NCI-H2029 treated with DMSO at 0.1 percent for 48 hours (cell line): ENCODE data around the gene AP2A2.
A peak's percentile ranks its signal among the peaks of the same experiment; 100 is the strongest.

ENCODE experiments used
- DNase-seq: peaks from one replicate; lab custom pipeline; 2025; lab: John Stamatoyannopoulos, UW

AP2A2 gene

DNA sequence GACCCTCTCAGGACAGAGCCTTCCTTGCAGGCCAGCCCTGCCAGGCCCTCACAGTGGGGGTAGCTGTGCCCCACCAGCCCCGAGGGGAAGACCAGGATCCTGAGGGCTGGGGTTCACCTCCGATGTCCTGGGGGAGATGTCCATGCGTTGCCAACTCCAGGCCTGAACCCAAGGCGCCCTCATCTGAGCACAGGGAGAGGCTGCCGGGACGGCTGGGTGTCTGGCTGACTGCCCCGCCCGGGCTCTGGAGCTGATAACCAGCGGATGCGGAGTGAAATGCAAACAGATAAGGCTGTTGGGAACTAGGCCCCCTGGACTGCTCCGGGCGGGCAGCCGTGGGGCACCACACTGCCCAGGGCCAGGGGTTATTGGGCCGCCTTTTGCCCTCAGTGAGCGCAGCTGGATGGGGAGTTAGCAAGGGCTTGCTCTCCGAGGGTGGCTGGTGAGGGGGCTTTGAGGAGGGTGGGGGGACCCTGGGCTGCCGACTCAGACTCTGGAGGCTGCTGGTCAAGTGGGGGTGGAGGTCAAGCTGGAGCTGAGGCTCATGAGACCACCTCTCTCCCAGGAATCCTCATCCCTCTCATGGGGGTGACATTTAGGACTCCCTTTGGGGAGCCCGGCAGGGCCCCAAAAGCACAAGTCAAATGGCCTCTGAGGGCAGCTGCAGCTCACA lies 116.4 kb downstream of the AP2A2 start:
- DNase-seq: no peak

DNA sequence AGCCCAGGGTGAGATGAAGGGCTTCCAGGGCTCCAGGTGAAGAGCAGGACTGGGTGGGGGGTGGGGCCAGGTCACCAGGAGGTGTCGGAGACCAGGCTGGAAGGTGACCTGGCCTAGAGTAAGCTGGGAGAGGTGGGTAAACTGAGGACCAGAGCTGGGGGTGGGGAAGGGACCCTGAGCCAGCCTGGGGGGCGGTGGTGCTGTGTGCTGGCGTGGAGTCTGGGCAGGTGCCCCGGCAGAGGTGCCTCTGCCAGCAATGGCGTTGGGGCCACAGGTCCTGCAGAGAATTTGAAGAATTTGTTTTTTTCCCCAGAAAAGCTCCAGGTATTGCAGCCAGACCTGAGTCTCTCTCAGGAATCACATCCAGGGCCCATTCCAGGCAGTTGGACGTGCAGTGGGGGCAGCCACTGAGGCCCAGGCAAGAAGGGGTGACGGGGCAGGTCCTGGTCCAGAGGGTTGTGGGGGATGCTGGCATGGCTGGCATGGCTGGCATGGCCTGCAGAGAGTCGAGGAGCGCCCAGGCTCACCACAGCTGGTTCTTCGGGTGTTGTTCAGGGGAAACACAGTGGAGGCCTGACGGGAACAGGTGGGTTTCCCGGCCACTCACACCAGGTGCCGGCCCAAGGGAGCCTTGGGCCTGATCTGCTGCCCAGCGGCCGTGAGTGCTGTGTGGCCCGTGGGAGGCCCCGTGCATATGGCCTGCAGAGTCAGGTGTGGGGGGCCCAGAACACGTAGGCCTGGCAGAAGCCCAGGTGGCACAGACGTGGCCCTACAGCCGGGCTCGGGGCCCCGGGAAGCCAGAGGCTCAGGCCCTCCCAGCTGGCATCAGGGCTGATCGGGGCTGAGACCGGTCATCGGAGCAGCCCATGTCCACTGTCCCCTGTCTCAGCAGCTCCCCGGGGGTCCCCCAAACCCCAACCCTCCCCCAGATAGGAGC lies 117.2 kb downstream of the AP2A2 start:
- no peak for DNase-seq

DNA sequence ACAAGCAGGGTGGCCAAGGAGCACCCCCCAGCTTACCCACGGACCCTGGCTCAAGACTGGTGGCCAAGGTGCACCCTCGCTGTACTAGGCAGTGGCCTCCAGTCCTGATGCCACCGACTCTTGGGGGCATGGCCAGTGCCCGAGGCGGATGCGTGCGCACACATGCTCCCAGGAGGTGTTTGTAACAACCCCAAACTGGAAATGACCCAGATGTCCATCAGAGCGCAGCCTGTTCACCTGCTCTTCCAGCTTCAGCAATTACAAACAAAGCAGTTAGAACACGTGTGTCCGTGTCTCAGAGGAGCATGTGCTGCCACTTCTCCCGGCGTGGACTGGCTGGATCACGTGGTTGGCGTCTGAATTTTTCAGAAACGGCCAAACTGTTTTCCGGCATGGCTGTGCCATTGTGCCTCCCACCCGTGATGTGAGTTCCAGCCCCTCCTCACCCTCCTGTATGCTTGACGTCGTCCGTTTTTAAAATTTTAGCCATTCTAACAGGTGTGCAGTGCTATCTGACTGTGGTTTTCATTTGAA lies 118.0 kb downstream of the AP2A2 start:
- no peak for DNase-seq

DNA sequence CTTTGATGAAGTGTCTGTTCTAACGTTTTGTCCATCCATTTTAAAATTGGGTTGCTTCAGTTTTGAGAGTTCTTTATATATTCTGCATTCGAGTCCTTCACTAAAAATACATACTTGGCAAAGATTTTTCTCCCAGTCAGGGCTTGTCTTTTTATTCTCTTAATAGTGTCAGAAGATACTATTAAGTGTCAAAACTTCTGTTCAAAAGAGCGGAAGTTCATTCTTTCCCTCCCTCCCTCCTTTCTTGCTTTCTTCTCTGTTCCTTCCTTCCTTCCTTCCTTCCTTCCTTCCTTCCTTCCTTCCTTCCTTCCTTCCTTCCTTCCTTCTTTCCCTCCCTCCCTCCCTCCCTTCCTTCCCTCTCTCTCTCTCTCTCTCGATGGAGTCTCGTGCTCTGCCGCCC lies 118.5 kb downstream of the AP2A2 start:
- DNase-seq: no peak

DNA sequence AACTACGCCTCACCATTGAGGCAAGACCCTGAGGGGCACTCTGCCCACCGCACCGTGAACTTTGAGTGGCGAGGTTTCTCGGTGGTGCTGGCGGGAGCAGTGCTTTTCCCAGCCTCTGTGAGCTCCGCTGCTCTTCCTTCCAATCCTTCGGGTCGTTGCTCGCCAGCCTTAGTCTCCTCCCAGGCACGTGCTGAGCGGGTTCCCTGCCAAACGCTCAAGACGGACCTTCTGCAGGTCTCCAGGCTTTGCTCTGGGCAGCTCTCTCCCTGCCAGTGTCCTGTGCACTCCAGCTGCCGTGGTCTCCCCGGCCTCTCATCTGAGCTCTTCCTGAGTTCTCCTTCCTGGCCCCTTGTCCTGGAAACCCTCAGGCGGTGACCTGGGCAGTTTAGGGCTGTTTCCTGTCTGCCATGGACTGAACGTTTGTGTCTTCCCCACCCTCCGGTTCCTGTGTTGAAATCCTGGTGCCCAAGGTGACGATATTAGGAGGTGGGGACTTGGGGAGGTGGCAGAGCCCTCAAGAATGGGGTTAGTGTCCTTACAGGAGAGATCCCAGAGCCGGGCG lies 122.0 kb downstream of the AP2A2 start:
- no peak for DNase-seq

DNA sequence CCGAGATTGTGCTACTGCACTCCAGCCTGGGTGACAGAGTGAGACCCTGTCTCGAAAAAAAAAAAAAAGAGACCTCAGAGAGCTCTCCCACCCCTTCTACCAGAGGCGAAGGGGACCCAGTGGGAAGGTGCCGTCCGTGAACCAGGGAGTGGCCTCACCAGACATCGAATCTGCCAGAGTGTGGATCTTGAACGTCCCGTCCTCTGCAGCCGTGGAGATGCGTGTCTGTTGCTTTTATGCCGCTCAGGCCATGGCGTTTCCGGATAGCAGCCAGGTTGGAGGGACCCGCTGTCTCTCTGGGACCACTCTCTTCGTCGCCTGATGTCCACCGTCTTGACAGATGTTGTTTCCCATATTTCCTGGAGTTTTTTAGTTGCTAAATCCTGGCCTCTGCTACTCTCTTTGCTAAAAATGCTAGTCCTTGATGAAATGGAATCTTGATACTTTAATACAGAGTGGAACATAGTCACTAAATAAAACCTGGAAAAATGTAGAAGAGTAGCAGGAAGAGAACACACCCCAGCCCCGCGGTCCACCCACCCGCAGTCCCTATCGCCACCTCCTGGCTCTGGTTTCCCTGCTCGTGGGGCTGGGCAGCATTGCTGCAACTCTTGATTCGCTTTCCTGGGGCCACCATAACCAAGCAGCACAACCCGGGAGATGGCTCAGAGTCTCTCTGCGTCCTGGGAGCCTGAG lies 122.9 kb downstream of the AP2A2 start:
- DNase-seq: no peak

DNA sequence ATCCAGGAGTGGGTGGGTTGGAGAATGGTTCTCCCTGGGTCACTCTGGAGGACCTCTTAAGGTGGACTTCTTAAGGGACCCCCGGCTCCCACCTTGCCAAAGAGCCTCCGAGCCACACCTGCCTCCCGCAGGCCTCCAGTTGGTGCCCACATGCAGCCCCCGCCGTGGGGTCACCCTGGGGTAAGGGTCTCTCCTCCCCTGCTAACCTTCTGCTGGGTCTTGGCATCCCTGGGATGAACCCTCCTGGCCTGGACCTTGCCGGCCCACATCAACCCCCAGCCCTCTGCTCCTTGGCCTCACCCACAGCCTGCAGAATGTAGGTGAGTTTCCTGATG lies 123.4 kb downstream of the AP2A2 start:
- DNase-seq: no peak

DNA sequence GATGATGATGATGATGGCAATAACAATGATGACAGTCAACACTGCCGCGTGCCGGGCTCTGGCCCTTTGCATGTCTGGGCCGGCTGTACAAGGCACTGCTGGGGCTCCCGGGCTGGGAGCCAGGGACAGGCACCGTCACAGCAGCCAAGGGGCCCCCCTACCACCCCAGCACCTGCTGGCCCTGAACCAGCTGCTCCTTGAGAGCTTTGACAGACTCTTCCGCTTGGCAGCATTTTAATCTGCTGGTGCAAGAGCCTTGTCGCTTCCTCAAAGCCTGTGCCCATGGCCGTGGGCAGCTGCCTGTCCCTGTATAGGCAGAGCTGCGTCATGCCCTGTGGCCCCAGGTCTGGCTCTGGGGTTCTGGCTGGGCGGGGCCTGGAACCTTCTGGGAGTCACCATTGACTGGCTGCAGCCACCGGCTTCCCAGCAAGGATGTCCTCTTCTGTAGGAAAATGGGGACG lies 123.8 kb downstream of the AP2A2 start:
- DNase-seq: no peak

DNA sequence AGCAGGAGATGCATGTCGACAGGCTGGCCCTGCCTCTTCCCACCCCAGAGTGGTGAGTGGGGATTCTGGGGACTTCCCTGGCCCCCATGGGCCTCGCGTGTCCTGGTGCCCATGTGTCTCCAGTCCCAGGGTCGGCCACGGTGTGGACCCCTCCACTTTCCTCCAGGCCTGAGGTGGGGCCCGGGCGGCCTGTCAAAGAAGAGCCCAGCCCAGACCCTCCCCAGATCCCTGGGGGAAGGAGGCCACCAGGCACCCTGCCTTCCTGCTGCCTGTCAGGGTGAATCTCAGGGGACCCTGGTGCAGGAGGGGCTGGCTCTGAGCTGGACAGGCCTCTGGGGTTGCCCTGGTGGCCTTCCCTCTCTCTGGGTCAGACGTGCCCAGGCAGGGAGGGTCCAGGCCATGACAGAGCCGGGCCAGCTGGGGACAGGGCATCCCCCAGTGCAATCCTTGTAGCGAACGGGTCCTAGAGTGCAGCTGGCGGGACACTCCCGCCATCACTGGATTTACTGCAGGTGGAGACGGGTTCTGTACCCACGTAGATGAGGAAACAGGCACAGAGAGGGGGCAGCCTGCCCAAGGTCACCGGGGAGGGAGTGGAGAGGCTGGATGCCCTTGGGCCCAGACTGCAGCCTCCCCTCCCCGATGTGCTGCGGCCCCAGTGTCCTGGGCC lies 124.4 kb downstream of the AP2A2 start:
- DNase-seq: no peak

DNA sequence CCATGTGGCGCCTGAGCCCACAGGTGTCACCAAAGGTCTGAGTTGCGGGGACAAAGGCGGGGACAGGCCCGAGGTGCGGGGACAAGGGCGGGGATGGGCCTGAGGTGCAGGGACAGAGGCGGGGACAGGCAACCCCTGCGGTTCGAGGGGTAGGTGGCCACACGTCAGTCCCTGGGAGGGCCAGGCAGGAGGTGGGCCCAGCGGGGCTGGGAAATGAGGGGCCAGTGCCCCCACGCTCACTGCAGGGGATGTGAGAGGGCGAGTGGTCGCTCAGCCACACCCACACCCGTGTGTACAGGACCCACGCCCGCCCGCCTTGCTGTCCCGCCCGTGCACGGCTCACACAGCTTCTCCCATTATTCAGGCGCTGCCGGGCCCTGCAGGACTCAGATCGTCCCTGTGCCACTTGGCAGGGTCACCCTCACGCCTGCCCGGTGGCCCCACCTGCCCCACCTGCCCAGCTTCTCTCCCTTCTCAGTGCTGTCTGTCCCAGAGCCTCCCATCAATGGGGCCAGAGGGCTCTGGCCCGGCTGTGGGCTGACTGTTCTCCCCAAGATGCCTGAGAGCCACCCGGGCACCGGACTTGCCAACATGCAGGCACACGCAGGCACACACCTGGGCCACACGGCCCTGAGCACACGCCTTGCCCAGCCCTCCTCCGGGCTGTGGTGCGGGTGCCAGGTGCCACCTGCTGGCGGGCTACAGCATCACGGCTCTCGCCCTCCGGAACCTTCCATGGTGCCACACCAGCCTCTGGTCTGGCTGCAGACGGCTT lies 125.1 kb downstream of the AP2A2 start:
- DNase-seq: peak; percentile 26

DNA sequence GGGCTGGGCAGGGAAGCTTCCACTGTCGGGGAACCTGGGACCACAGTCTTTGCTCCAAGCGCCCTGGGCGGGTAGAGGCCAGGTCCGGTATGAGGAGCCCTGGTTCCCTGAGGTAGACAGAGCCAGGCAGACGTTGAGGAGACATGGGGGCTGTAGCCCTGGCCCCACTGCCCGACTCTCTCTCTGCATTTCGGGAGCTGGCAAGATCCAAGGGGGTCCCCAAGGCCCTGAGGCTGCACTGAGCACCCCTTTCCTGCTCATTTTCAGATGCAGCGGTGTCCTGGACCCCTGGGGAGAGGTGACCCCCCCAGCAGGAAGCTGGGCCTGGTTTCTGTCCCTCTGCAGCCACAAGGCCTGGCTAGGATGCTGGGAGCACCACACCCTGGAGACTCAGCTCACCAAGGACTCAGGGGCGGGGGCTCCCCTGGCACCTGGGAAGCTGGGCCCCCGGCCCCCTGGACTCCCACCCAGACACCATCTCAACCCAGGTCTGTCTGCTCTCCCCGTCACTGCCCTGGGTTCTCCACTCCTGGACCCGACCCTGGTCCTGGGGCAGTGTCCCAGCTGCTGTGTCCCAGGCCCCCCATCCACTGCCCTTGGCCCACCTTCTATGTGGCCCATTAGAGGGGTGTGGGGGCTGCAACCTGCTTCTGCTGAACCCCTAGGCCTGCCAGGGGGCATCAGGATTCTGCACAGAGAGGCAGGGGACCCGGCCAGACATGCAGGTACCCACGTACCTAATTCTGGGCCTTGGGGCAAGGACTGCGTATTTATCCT lies 125.9 kb downstream of the AP2A2 start:
- no peak for DNase-seq

DNA sequence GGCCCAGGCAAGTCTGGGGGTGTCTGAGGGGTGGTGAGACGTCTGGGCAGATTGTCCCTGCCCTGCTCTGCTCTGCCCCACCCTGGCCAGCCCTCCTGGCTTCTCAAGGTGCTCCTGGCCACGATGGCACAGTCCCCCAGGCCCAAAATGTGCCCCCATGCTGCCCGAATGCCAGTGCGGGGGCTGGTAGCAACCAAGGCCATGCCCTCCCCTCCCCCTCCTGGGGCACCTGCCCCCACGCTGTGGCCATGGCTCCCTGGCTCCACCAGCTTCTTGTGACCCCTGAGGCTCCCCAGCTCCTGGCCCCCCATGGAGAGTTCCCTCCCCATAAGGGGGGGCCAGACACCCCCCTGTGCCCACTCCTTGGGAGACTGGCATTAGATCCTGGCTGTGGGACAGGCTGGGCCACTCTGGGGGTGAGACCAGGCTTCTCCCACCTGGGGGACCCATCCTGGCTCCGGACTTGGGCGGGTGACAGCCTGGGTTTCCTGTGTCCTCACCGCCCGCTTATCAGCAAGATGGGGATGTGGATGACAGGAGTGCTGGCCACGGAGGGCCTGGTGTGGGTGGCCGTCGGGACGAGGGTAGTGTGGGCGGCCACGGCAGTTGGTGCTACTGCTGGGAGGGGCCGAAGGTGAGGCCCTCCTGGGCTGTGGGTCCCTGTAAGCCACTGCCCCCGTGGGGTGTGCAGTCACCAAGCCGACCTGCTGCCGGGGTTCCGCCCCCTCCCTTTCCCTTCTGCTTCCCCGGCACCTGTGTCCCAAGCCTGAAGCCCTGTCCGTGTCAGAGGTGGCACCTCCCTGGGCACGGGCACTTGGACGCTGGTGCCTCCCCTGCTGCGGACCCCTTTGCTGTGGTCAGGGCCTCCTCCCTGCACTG lies 126.7 kb downstream of the AP2A2 start:
- no peak for DNase-seq

DNA sequence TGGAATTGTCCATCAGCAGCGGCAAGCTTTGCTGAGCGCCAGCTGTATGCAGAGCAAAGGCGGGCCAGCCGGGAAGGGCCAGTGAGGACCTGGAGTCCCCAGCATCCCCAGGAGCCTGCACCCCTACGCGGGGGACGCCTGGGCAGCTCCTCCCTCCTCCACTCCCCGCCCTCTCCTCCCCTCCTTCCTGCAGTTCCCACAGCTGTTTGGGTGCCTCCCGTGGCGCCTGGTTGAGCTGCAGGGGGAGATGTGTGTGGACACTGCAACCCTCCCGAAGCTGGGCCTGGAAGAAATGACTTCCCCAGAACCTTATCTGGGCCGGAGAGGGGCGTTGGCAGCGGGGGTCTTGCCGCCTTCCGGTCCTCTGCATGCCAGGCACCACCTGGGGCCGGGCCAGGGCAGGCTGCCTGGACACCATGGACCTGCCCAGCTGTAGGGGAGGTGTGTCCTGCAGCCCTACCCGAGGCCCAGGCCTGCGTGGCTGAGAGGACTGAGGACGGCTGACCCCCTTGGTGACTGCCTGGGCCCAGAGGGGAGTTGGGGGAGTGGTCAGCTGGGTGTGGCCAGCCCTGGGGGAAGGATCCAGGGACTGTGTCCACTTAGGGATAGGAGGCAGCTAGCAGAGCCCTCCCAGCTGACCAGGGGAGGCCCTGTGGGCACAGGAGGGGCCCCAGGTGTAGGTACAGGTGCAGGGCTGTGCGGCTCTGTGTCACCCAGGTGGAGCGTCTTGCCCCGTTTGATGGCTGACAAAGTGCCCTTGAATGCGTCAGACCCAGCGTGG lies 127.6 kb downstream of the AP2A2 start:
- no peak for DNase-seq

DNA sequence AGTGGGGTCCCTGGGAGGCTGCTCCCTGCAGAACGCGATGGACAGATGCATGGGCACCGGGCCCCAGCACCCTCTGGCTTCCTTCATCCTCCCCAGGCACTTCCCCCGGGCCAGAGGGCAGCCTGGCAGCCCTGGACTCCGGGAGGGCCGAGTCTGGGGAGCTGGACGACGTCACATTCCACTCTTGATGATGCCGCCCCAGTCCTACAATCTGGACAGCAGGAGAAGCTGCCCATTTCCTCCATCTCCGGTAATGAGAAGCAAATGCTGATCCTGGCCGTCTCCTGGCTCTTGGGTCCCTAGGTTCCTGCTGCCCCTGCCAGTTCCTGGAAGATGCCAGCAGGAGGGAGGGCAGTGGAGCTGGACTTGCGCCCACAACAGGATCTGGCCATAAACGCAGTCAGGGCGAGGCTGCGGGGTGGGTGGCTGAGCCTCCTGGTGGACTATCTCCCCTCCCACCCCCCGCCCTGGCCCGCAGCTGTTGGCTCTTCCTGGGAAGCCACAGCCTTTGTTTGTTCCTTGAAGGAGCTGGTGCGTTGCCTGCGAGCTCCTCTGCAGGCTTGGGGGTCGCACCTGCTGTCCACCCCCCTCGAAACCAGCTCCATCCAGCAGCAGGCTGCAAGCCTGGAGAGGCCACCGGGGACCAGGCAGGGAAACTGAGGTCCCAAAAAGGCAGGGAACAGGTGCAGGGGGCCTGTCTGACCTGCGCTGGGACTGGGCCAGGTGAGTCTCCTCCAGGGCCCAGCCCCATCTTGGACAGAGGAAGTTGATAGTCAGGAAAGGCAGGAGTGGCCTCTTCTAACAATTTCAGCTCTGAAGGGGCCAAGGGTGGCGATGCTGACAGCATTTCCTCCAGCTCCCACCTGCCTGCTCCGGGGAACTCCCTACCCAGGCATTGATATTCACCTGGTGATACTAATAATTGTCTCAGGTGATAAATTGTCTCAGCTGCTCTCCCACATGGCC lies 128.8 kb downstream of the AP2A2 start:
- no peak for DNase-seq

DNA sequence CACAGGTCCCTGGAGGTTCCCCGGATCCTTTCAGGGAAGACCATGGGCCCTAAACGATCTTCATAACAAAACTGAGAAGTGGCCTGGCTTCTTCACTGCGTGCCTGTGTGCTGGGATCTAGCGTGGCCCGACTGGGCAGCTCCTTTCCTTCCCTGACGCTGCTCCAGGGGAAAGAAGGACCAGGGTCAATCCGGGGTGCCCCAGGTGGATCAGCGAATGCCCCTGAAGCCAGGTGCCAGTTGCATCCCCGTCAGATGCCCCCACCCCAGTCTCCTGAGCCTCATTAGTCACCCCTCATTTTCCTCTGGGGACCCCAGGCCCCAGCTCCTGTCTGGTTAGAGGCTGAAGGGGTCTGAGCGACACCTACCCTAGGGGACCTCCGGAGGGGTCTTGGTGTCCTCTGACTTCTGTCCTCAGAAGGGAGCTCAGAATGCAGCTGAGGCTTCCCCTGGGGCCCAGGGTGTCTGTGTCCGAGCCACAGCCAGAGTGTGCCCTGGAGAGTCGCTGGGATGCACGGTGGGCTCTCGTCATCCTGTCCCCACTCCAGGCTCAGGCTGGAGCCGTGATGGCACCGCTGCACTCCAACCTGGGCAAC lies 129.5 kb downstream of the AP2A2 start:
- no peak for DNase-seq

DNA sequence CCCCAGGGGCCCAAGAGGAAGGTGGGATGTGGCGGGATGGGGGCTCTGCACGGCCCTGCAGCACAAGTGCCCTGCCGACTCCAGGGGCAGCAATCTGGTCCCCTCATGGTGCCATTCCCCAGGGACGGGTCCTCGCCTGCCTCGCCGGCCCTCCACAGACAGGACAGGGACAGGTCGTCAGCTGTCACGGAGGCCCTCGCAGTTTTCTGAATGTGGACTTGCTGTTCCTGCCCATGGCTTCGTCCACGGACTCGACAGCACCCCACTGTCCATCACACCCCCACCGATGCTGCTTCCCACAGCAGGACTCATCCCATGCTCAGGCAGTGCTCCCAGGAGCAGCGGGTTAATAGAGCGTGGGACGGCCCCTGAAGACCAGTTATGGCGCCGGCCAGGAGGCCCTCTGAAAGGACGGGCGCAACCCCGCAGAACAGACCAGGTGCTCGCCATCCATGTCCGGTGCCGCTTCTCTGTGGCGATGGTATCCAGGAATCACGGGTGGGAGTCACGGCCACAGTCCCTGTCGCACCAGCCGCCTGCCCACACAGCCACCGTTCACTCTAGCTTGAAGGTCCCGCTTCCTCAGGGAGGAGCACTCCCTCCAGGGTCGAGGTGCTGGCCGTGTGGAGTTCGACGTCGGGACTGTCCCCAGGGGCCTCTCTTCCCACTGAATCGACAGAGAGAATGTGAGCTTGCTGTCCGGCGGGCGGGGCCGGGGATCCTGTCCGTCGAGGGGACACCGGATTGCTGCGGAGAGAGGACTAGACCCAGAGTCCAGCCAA lies 130.5 kb downstream of the AP2A2 start:
- no peak for DNase-seq
